ENCODE data around the gene LRRN4CL. TPM values are rescaled to one million over a fixed set of nuclear protein-coding genes. Genes with fewer than 3 reads are reported as not detected.
"Not testable (repeated sequence)": the region's sequence is repeated elsewhere in the genome, so short reads cannot be mapped to it uniquely, and the experiment has no call there.

The LRRN4CL gene
- not detected for polyA plus RNA-seq

- Mint-ChIP-seq H3K27ac (no peak within 1 kb of the TSS), H3K4me1 (peaks cover under 1 to 3% of the 10 kb centered on the region in 2 donors), H3K27me3 (ENCODE audit: low read depth in 3 of 3) (peaks cover 0 to 9% (median 0%) of the 10 kb centered on the region in 3 donors), H3K36me3 (peaks cover 8 to 18% (median 14%) of the 10 kb centered on the region in 3 donors), H3K4me3 (no peak within 1 kb of the TSS), H3K9me3 (no peaks in the 10 kb centered on the region)
- no peak for DNase-seq
Measured at GRCh38 chr11:62689421-62690183, at the start of gene LRRN4CL. Gene LRRN4CL, minus strand, starts transcription at chr11:62689530. Its CDS starts 1,022 bp downstream, at chr11:62688508.

GRCh38 chr11:62737196-62737595 is 47.9 kb upstream of the LRRN4CL start:
- Mint-ChIP-seq H3K4me1 (peaks cover 2 to 7% of the 10 kb centered on the region in 2 donors), H3K36me3 (peaks cover 14 to 24% (median 18%) of the 10 kb centered on the region in 3 donors), H3K4me3 (no peak overlapping the region), H3K27ac (no peak overlapping the region), H3K27me3 (ENCODE audit: low read depth in 3 of 3) (peaks cover 0 to 1% (median 0%) of the 10 kb centered on the region in 3 donors), H3K9me3 (no peaks in the 10 kb centered on the region)
- DNase-seq, result no peak

GRCh38 chr11:62732830-62733229 is 43.5 kb upstream of the LRRN4CL start:
- Mint-ChIP-seq H3K27ac (peak overlapping the region in 1 of 6 donors; percentile 18), H3K9me3 (no peaks in the 10 kb centered on the region), H3K27me3 (ENCODE audit: low read depth in 3 of 3) (peaks cover 3 to 9% (median 7%) of the 10 kb centered on the region in 3 donors), H3K36me3 (peaks cover 4 to 10% (median 7%) of the 10 kb centered on the region in 3 donors), H3K4me3 (no peak overlapping the region), H3K4me1 (peaks cover 23 to 33% of the 10 kb centered on the region in 2 donors)
- no peak for DNase-seq

GRCh38 chr11:62730076-62730475 is 40.7 kb upstream of the LRRN4CL start:
- peak overlapping the region; percentile 58 to 98 (median 95) for H3K4me3 Mint-ChIP-seq
- peaks cover 37 to 46% of the 10 kb centered on the region in 2 donors for H3K4me1 Mint-ChIP-seq
- H3K27ac Mint-ChIP-seq, result peak overlapping the region in 4 of 6 donors; percentile 21 to 57 (median 41)
- not testable (repeated sequence) for H3K9me3 Mint-ChIP-seq, DNase-seq, H3K36me3 Mint-ChIP-seq
- peaks cover 13 to 19% (median 15%) of the 10 kb centered on the region in 3 donors for H3K27me3 Mint-ChIP-seq (ENCODE audit: low read depth in 3 of 3)

GRCh38 chr11:62728171-62728988 is 39.0 kb upstream of the LRRN4CL start, which contains the start of gene TTC9C:
Gene TTC9C, plus strand, starts transcription at chr11:62728486. Its CDS starts 363 bp downstream, at chr11:62728849.
- H3K9me3 Mint-ChIP-seq, result no peaks in the 10 kb centered on the region
- H3K36me3 Mint-ChIP-seq, result peaks cover 9 to 18% (median 16%) of the 10 kb centered on the region in 3 donors
- H3K27ac Mint-ChIP-seq, result peak within 1 kb of the TSS; percentile 85 to 99 (median 94)
- H3K4me1 Mint-ChIP-seq, result peaks cover 54 to 61% of the 10 kb centered on the region in 2 donors
- peak within 1 kb of the TSS; percentile 82 to 98 (median 96) for H3K4me3 Mint-ChIP-seq
- peak; percentile 81 to 84 (median 84) for DNase-seq
- H3K27me3 Mint-ChIP-seq (ENCODE audit: low read depth in 3 of 3), result peaks cover 13 to 19% (median 15%) of the 10 kb centered on the region in 3 donors

- peaks cover 4 to 19% (median 16%) of the 10 kb centered on the region in 3 donors for H3K36me3 Mint-ChIP-seq
- H3K4me3 Mint-ChIP-seq, result peak overlapping the region; percentile 82 to 98 (median 96)
- DNase-seq, result peak; percentile 93 to 96 (median 96)
- H3K4me1 Mint-ChIP-seq, result peaks cover 53 to 60% of the 10 kb centered on the region in 2 donors
- H3K27me3 Mint-ChIP-seq (ENCODE audit: low read depth in 3 of 3), result peaks cover 13 to 19% (median 15%) of the 10 kb centered on the region in 3 donors
- H3K27ac Mint-ChIP-seq, result peak overlapping the region; percentile 85 to 99 (median 94)
- H3K9me3 Mint-ChIP-seq, result no peaks in the 10 kb centered on the region
Measured at GRCh38 chr11:62727872-62728170, 38.5 kb upstream of the LRRN4CL start.

- DNase-seq, result peak; percentile 99
- no peaks in the 10 kb centered on the region for H3K9me3 Mint-ChIP-seq
- H3K27ac Mint-ChIP-seq, result peak within 1 kb of the TSS; percentile 93 to 99 (median 94)
- H3K4me3 Mint-ChIP-seq, result peak within 1 kb of the TSS; percentile 82 to 98 (median 96)
- H3K36me3 Mint-ChIP-seq, result peaks cover 4 to 24% (median 21%) of the 10 kb centered on the region in 3 donors
- H3K27me3 Mint-ChIP-seq (ENCODE audit: low read depth in 3 of 3), result peaks cover 13 to 19% (median 15%) of the 10 kb centered on the region in 3 donors
- peaks cover 56 to 64% of the 10 kb centered on the region in 2 donors for H3K4me1 Mint-ChIP-seq
Measured at GRCh38 chr11:62727165-62727871, 38.0 kb upstream of the LRRN4CL start, which contains the start of gene HNRNPUL2. Gene HNRNPUL2, minus strand, starts transcription at chr11:62727457. Its CDS starts 301 bp downstream, at chr11:62727156.

GRCh38 chr11:62726915-62727164 is 37.5 kb upstream of the LRRN4CL start:
- Mint-ChIP-seq H3K9me3 (no peaks in the 10 kb centered on the region), H3K27me3 (ENCODE audit: low read depth in 3 of 3) (peaks cover 13 to 19% (median 15%) of the 10 kb centered on the region in 3 donors), H3K4me3 (peak overlapping the region; percentile 82 to 98 (median 96)), H3K36me3 (peaks cover 9 to 29% (median 24%) of the 10 kb centered on the region in 3 donors), H3K4me1 (peaks cover 58 to 67% of the 10 kb centered on the region in 2 donors), H3K27ac (peak overlapping the region; percentile 90 to 99 (median 94))
- DNase-seq, result no peak

GRCh38 chr11:62726156-62726914 is 37.0 kb upstream of the LRRN4CL start:
- H3K36me3 Mint-ChIP-seq, result peaks cover 14 to 34% (median 29%) of the 10 kb centered on the region in 3 donors
- DNase-seq, result no peak
- H3K9me3 Mint-ChIP-seq, result no peaks in the 10 kb centered on the region
- H3K27me3 Mint-ChIP-seq (ENCODE audit: low read depth in 3 of 3), result peaks cover 13 to 19% (median 15%) of the 10 kb centered on the region in 3 donors
- H3K4me1 Mint-ChIP-seq, result peaks cover 56 to 65% of the 10 kb centered on the region in 2 donors
- H3K4me3 Mint-ChIP-seq, result peak overlapping the region; percentile 82 to 98 (median 96)
- H3K27ac Mint-ChIP-seq, result peak overlapping the region; percentile 93 to 99 (median 94)

- peaks cover 20 to 40% (median 35%) of the 10 kb centered on the region in 3 donors for H3K36me3 Mint-ChIP-seq
- peaks cover 13 to 19% (median 15%) of the 10 kb centered on the region in 3 donors for H3K27me3 Mint-ChIP-seq (ENCODE audit: low read depth in 3 of 3)
- DNase-seq, result no peak
- peak overlapping the region; percentile 93 to 99 (median 94) for H3K27ac Mint-ChIP-seq
- peak overlapping the region; percentile 82 to 98 (median 96) for H3K4me3 Mint-ChIP-seq
- no peaks in the 10 kb centered on the region for H3K9me3 Mint-ChIP-seq
- peaks cover 54 to 61% of the 10 kb centered on the region in 2 donors for H3K4me1 Mint-ChIP-seq
Measured at GRCh38 chr11:62725646-62726045, 36.3 kb upstream of the LRRN4CL start.

GRCh38 chr11:62724171-62724570 is 34.8 kb upstream of the LRRN4CL start:
- peaks cover 50 to 56% of the 10 kb centered on the region in 2 donors for H3K4me1 Mint-ChIP-seq

GRCh38 chr11:62721994-62722393 is 32.7 kb upstream of the LRRN4CL start:
- Mint-ChIP-seq H3K4me3 (no peak overlapping the region), H3K36me3 (peaks cover 36 to 62% (median 53%) of the 10 kb centered on the region in 3 donors), H3K4me1 (peaks cover 47 to 57% of the 10 kb centered on the region in 2 donors), H3K27ac (peak overlapping the region in 1 of 6 donors; percentile 25), H3K9me3 (no peaks in the 10 kb centered on the region), H3K27me3 (ENCODE audit: low read depth in 3 of 3) (peaks cover 0 to 3% (median 2%) of the 10 kb centered on the region in 3 donors)
- DNase-seq, result no peak

More at GRCh38 chr11:62724171-62724570, 34.8 kb upstream of the LRRN4CL start:
- no peak for DNase-seq
- Mint-ChIP-seq H3K27ac (peak overlapping the region in 5 of 6 donors; percentile 48 to 94 (median 80)), H3K36me3 (peaks cover 28 to 51% (median 44%) of the 10 kb centered on the region in 3 donors), H3K27me3 (ENCODE audit: low read depth in 3 of 3) (peaks cover 12 to 19% (median 13%) of the 10 kb centered on the region in 3 donors), H3K4me3 (peak overlapping the region; percentile 82 to 98 (median 96)), H3K9me3 (no peaks in the 10 kb centered on the region)
